Endothelial cell of umbilical vein (primary cell): Measurements from ENCODE around the gene GEMIN8. TPM values are rescaled to one million over a fixed set of nuclear protein-coding genes. Genes with fewer than 3 reads are reported as not detected.

Experiments used
- BruUV-seq: library from RNA; stranded (reverse); fragments of 400-500 nt; replicated peaks from 2 replicates; lab custom pipeline; 2021; lab: Mats Ljungman, UMichigan
- CTCF ChIA-PET: fragments of 300-600, 350-600 bp; sonication (Branson Sonifier 250); formaldehyde crosslinking; loops from one replicate; lab custom pipeline; 2021; ENCODE audit warnings: antibody characterized with exemption, inconsistent platforms; lab: Charles Lee
- POLR2A ChIA-PET: fragments of 300-600, 350-600 bp; sonication (Branson Sonifier 250); formaldehyde crosslinking; loops from one replicate; lab custom pipeline; 2021; ENCODE audit warnings: antibody characterized with exemption, inconsistent platforms; lab: Charles Lee
- DNase-seq: peaks from one replicate; pipeline ENCODE4 v3.0.0-alpha.2; 2011; ENCODE audit warnings: low read depth, low spot score
- FAIRE-seq: peaks from 2 replicates; lab custom pipeline; 2011; peaks lifted over from hg19 to GRCh38; lab: Jason Lieb, UNC
- H2AFZ ChIP-seq: 2 replicates; pipeline ENCODE4 v1.6.0; 2012; ENCODE audit warnings: low read depth, low read length, control low read depth, inconsistent platforms
- H3K27ac ChIP-seq: 2 replicates; pipeline ENCODE4 v1.5.1; 2011; ENCODE audit warnings: low read depth, mild to moderate bottlenecking, control low read depth, low read length, moderate library complexity; ENCODE audit not compliant: insufficient read depth
- H3K27me3 ChIP-seq, 2 experiments: 2 replicates each; pipeline versions ENCODE4 v1.6.0 to v1.6.1; 2011; ENCODE audit warnings: low read length in 2 of 2, mixed read lengths in 1 of 2; ENCODE audit not compliant: control insufficient read depth in 2 of 2, insufficient read depth in 2 of 2
- H3K36me3 ChIP-seq, 2 experiments: 2 replicates in 1 of 2; 3 replicates in 1 of 2; pipeline ENCODE4 v1.5.1; 2011; ENCODE audit warnings: low read length in 2 of 2, mild to moderate bottlenecking in 1 of 2, moderate library complexity in 1 of 2; ENCODE audit not compliant: control insufficient read depth in 2 of 2, insufficient read depth in 2 of 2; ENCODE audit errors: extremely low read depth in 1 of 2
- H3K4me1 ChIP-seq: 3 replicates; pipeline ENCODE4 v1.5.1; 2011; ENCODE audit warnings: mild to moderate bottlenecking, low read length; ENCODE audit not compliant: control insufficient read depth, insufficient read depth; ENCODE audit errors: extremely low read depth
- H3K4me2 ChIP-seq: 2 replicates; pipeline ENCODE4 v1.6.1; 2011; ENCODE audit warnings: low read length, control low read depth, mixed read lengths; ENCODE audit not compliant: insufficient read depth
- H3K4me3 ChIP-seq, 3 experiments: fragments of 200-600 bp in 1 of 3; sonication (generic), shearing (Covaris generic) in 1 of 3; replicated peaks in 1 of 3; 2 replicates each; pipeline ENCODE4 v1.5.1; 2011 to 2016; ENCODE audit warnings: control low read depth in 3 of 3, low read length in 3 of 3, mild to moderate bottlenecking in 2 of 3, inconsistent platforms in 1 of 3, low read depth in 1 of 3, moderate library complexity in 1 of 3; ENCODE audit not compliant: insufficient read depth in 1 of 3
- H3K79me2 ChIP-seq: 2 replicates; pipeline ENCODE4 v1.6.0; 2012; ENCODE audit warnings: low read length, inconsistent platforms; ENCODE audit not compliant: control insufficient read depth, insufficient read depth
- H3K9ac ChIP-seq: replicated peaks from 2 replicates; pipeline ENCODE3; 2011; ENCODE audit warnings: low read length, control low read depth; ENCODE audit not compliant: insufficient read depth; ENCODE audit errors: extremely low read depth
- H3K9me1 ChIP-seq: replicated peaks from 3 replicates; pipeline ENCODE4 v1.6.0; 2011; ENCODE audit warnings: mild to moderate bottlenecking, low read length; ENCODE audit not compliant: control insufficient read depth, insufficient read depth; ENCODE audit errors: extremely low read depth
- H3K9me3 ChIP-seq: replicated peaks from 2 replicates; pipeline ENCODE4 v1.5.1; 2012; ENCODE audit warnings: low read length, inconsistent platforms; ENCODE audit not compliant: control insufficient read depth, insufficient read depth
- H4K20me1 ChIP-seq: replicated peaks from 2 replicates; pipeline ENCODE3; 2011; ENCODE audit warnings: mild to moderate bottlenecking, low read length; ENCODE audit not compliant: control insufficient read depth, insufficient read depth; ENCODE audit errors: extremely low read depth
- EZH2 ChIP-seq: IDR thresholded peaks from 2 replicates; pipeline ENCODE4 v1.6.1; 2012; ENCODE audit warnings: borderline replicate concordance, low read depth, mild to moderate bottlenecking, moderate library complexity, low read length, inconsistent platforms; ENCODE audit not compliant: severe bottlenecking
- FOS ChIP-seq: IDR thresholded peaks from 2 replicates; pipeline ENCODE4 v1.6.1; 2011; ENCODE audit warnings: mild to moderate bottlenecking, low read length, moderate library complexity, borderline replicate concordance; ENCODE audit not compliant: insufficient read depth
- GATA2 ChIP-seq: IDR thresholded peaks from 2 replicates; pipeline ENCODE4 v1.7.0; 2011; ENCODE audit warnings: low read depth, mild to moderate bottlenecking, moderate library complexity, mixed read lengths, low read length; ENCODE audit not compliant: insufficient read length, insufficient read depth
- JUN ChIP-seq: IDR thresholded peaks from 2 replicates; pipeline ENCODE4 v1.6.1; 2011; ENCODE audit warnings: borderline replicate concordance, low read depth; ENCODE audit not compliant: insufficient read length, insufficient read depth
- MYC ChIP-seq: IDR thresholded peaks from one replicate; pipeline ENCODE4 v1.6.1; 2011; ENCODE audit warnings: mild to moderate bottlenecking, low read depth, low read length
- POLR2A ChIP-seq: IDR thresholded peaks from 2 replicates; pipeline ENCODE4 v1.6.1; 2012; ENCODE audit warnings: low read depth, mild to moderate bottlenecking, control low read depth, low read length
- POLR2AphosphoS5 ChIP-seq: IDR thresholded peaks from 2 replicates; pipeline ENCODE4 v1.6.1; 2012; ENCODE audit warnings: low read depth, mild to moderate bottlenecking, control low read depth, low read length, moderate library complexity; ENCODE audit not compliant: insufficient read depth
- dilution Hi-C: fragments of 300-500 bp; cut with MboI; formaldehyde crosslinking; loops from one replicate; pipeline ENCODE4 v1.15.0; 2019; ENCODE audit warnings: low sequenced_read_pairs; ENCODE audit not compliant: extremely low pct_ligation_motif_present
- intact Hi-C: fragments of 100-400 bp; cut with micrococcal nuclease; formaldehyde crosslinking; loops from one replicate; pipeline ENCODE4 v1.10.0; 2022
- polyA plus RNA-seq, 4 experiments: library from polyadenylated mRNA; depleted of rRNA in 3 of 4; stranded (reverse) in 3 of 4; unstranded in 1 of 4; fragments of >200 nt; gene quantifications; 2 replicates each; pipeline versions ENCODE4 v1.2.1 to v1.2.3, GENCODE V29; 2011 to 2012; ENCODE audit warnings: missing spikeins in 1 of 4
- total RNA-seq: library from RNA; stranded (reverse); gene quantifications from 2 replicates; pipeline ENCODE4 v1.2.3, GENCODE V29; 2021
- TF ChIP-seq, protein P1 (sequence below), 2 donors: IDR thresholded peaks; 1 replicate in 1 of 2; 2 replicates in 1 of 2; pipeline ENCODE4 v1.5.1; 2011; ENCODE audit warnings: low read length in 2 of 2, mild to moderate bottlenecking in 2 of 2, moderate library complexity in 2 of 2, control low read depth in 1 of 2, inconsistent platforms in 1 of 2, low read depth in 1 of 2; ENCODE audit not compliant: insufficient read depth in 1 of 2; ENCODE audit errors: extremely low read depth in 1 of 2
- TF ChIP-seq, protein P2 (sequence below): IDR thresholded peaks from 2 replicates; pipeline ENCODE4 v1.6.1; 2011; ENCODE audit not compliant: insufficient read depth, insufficient read length

Gene GEMIN8
- total and polyA plus RNA-seq, 2 donors (not counting 3 experiments of a cell fraction or from before 2014, with no cell fraction given), result 18.5 to 24.5 TPM

DNA sequence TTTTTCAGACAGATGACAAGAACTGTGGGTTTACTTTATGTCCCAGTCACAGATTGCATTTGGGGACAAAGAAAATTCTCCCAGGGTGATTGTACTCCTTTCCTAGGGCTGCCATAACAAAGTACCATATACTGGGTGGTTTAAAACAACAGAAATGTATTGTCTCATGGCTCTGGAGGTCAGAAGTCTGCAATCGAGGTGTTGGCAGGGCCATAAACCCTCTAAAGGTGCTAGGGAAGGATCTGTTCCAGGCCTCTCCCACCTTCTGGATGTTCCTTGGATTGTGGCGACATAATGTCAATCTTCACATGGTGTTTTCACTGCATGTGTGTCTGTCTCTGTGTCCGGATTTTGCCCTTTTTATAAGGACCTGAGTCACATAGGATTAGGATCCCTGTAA is 12.3 kb downstream of the GEMIN8 start:
- dilution Hi-C loops, result no loop called here
- H3K36me3 ChIP-seq, result no peaks in the 10 kb centered on the region
- no peaks in the 10 kb centered on the region for H3K79me2 ChIP-seq
- POLR2A ChIA-PET, result no interaction called here
- no peaks in the 10 kb centered on the region for H4K20me1 ChIP-seq
- intact Hi-C loops, result no loop called here
- no peak overlapping the region for H3K4me2 ChIP-seq
- no peak overlapping the region for H3K9ac ChIP-seq
- FAIRE-seq (no peak), DNase-seq (no peak)
- no peaks in the 10 kb centered on the region for H3K9me3 ChIP-seq
- no peaks in the 10 kb centered on the region for H3K4me1 ChIP-seq
- TF ChIP-seq, protein P1, sequence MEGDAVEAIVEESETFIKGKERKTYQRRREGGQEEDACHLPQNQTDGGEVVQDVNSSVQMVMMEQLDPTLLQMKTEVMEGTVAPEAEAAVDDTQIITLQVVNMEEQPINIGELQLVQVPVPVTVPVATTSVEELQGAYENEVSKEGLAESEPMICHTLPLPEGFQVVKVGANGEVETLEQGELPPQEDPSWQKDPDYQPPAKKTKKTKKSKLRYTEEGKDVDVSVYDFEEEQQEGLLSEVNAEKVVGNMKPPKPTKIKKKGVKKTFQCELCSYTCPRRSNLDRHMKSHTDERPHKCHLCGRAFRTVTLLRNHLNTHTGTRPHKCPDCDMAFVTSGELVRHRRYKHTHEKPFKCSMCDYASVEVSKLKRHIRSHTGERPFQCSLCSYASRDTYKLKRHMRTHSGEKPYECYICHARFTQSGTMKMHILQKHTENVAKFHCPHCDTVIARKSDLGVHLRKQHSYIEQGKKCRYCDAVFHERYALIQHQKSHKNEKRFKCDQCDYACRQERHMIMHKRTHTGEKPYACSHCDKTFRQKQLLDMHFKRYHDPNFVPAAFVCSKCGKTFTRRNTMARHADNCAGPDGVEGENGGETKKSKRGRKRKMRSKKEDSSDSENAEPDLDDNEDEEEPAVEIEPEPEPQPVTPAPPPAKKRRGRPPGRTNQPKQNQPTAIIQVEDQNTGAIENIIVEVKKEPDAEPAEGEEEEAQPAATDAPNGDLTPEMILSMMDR (IDR thresholded peaks at IDR 0.05; ENCODE audit: extremely low read depth in 1 of 2, insufficient read depth in 1 of 2, low read depth in 1 of 2, low read length in 2 of 2), result no peak
- TF ChIP-seq GATA2 (no peak), FOS (no peak), JUN (no peak), POLR2A (no peak), MYC (no peak), POLR2AphosphoS5 (no peak), EZH2 (no peak)
- TF ChIP-seq, protein P2, sequence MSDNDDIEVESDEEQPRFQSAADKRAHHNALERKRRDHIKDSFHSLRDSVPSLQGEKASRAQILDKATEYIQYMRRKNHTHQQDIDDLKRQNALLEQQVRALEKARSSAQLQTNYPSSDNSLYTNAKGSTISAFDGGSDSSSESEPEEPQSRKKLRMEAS, result no peak
- no peaks in the 10 kb centered on the region for H3K27me3 ChIP-seq
- no peaks in the 10 kb centered on the region for H3K9me1 ChIP-seq
- no peak overlapping the region for H3K27ac ChIP-seq
- BruUV-seq, result no TSS peak
- no peak overlapping the region for H3K4me3 ChIP-seq
- H2AFZ ChIP-seq, result no peak overlapping the region
- CTCF ChIA-PET, result no interaction called here
